HCT116 (cell line): Measurements from ENCODE around the gene LCN6. TPM values are rescaled to one million over a fixed set of nuclear protein-coding genes. Genes with fewer than 3 reads are reported as not detected.

Experiments used
- ATAC-seq: fragments of 200-7000 bp; cut with Tn5 transposase; 2 replicates; pipeline ENCODE4 v1.9.1; 2020; ENCODE audit warnings: mild to moderate bottlenecking, moderate library complexity
- BruUV-seq: library from RNA; stranded (reverse); fragments of 400-500 nt; replicated peaks from 2 replicates; lab custom pipeline; 2021; lab: Mats Ljungman, UMichigan
- CTCF ChIA-PET: fragments of 300-600 bp; sonication (Branson Sonifier 250); formaldehyde crosslinking; loops from one replicate; lab custom pipeline; 2021; ENCODE audit warnings: antibody characterized with exemption; lab: Charles Lee
- POLR2A ChIA-PET: fragments of 300-600, 350-600 bp; sonication (Branson Sonifier 250); formaldehyde crosslinking; loops from one replicate; lab custom pipeline; 2021; ENCODE audit warnings: antibody characterized with exemption; lab: Charles Lee
- RAD21 ChIA-PET, 2 experiments: fragments of 300-600 bp; sonication (Branson Sonifier 250); formaldehyde crosslinking; loops; one replicate each; lab custom pipeline; 2023; ENCODE audit warnings: low total read pairs in 2 of 2; ENCODE audit not compliant: uncharacterized antibody in 2 of 2, unreplicated experiment in 2 of 2, low non-redundant PET in 1 of 2; lab: Charles Lee
- DNase-seq: peaks from one replicate; pipeline ENCODE4 v3.0.0-alpha.2; 2010; ENCODE audit warnings: low read depth, low spot score
- H2AFZ ChIP-seq: fragments of 200-600 bp; shearing (Covaris generic), sonication (generic); 2 replicates; pipeline ENCODE4 v1.6.1; 2017; ENCODE audit warnings: low read depth, mixed run types, mixed read lengths, antibody characterized with exemption, low read length; ENCODE audit not compliant: poor library complexity, severe bottlenecking
- H3K27ac ChIP-seq: 2 replicates; pipeline ENCODE4 v1.5.1; 2012; ENCODE audit warnings: low read depth, low read length
- H3K27me3 ChIP-seq: fragments of 200-600 bp; sonication (generic); 2 replicates; pipeline ENCODE4 v1.6.1; 2016; ENCODE audit warnings: mixed run types, low read length, mixed read lengths; ENCODE audit not compliant: insufficient read depth
- H3K36me3 ChIP-seq, 2 experiments: fragments of 200-500 bp in 1 of 2; fragments of 200-600 bp in 1 of 2; sonication (Bioruptor generic) in 1 of 2; sonication (generic) in 1 of 2; 2 replicates each; pipeline versions ENCODE4 v1.5.1 to v1.6.1; 2014 to 2016; ENCODE audit warnings: low read length in 2 of 2, inconsistent platforms in 1 of 2, mixed read lengths in 1 of 2, mixed run types in 1 of 2; ENCODE audit not compliant: insufficient read depth in 2 of 2, control insufficient read depth in 1 of 2
- H3K4me1 ChIP-seq, 2 experiments: fragments of 200-600 bp in 1 of 2; sonication (generic) in 1 of 2; 2 replicates each; pipeline versions ENCODE4 v1.5.1 to v1.6.1; 2012 to 2017; ENCODE audit warnings: low read length in 2 of 2, inconsistent platforms in 1 of 2, mild to moderate bottlenecking in 1 of 2, mixed read lengths in 1 of 2, mixed run types in 1 of 2, moderate library complexity in 1 of 2; ENCODE audit not compliant: insufficient read depth in 2 of 2, control insufficient read depth in 1 of 2
- H3K4me2 ChIP-seq: fragments of 200-600 bp; sonication (generic); 2 replicates; pipeline ENCODE4 v1.6.1; 2017; ENCODE audit warnings: mixed run types, low read length, mixed read lengths
- H3K4me3 ChIP-seq, 2 experiments: fragments of 200-600 bp in 1 of 2; sonication (generic) in 1 of 2; replicated peaks in 1 of 2; 2 replicates each; pipeline ENCODE4 v1.5.1; 2011 to 2016; ENCODE audit warnings: low read length in 2 of 2, control low read depth in 1 of 2, low read depth in 1 of 2, mild to moderate bottlenecking in 1 of 2, mixed read lengths in 1 of 2, mixed run types in 1 of 2
- H3K79me2 ChIP-seq: fragments of 200-600 bp; sonication (generic); 2 replicates; pipeline ENCODE4 v1.6.1; 2017; ENCODE audit warnings: mild to moderate bottlenecking, mixed run types, low read length, moderate library complexity, mixed read lengths; ENCODE audit not compliant: insufficient read depth
- H3K9ac ChIP-seq: fragments of 200-600 bp; sonication (generic); 2 replicates; pipeline ENCODE4 v1.6.1; 2016; ENCODE audit warnings: low read length, mixed read lengths
- H3K9me2 ChIP-seq: fragments of 200-600 bp; sonication (generic), shearing (Covaris generic); 2 replicates; pipeline ENCODE4 v1.6.1; 2017; ENCODE audit warnings: mixed run types, mild to moderate bottlenecking, moderate library complexity; ENCODE audit not compliant: insufficient read depth
- H3K9me3 ChIP-seq, 2 experiments: fragments of 200-500 bp in 1 of 2; fragments of 200-600 bp in 1 of 2; sonication (Bioruptor generic) in 1 of 2; sonication (generic) in 1 of 2; 2 replicates each; pipeline ENCODE4 v1.6.1; 2014 to 2017; ENCODE audit warnings: low read length in 2 of 2, mixed read lengths in 2 of 2, inconsistent platforms in 1 of 2, low read depth in 1 of 2, mild to moderate bottlenecking in 1 of 2, mixed run types in 1 of 2, moderate library complexity in 1 of 2; ENCODE audit not compliant: control insufficient read depth in 1 of 2, insufficient read depth in 1 of 2
- H4K20me1 ChIP-seq: fragments of 200-600 bp; sonication (generic), shearing (Covaris generic); 2 replicates; pipeline ENCODE4 v1.6.1; 2017; ENCODE audit warnings: mixed run types, mild to moderate bottlenecking, moderate library complexity; ENCODE audit not compliant: insufficient read depth
- CEBPB ChIP-seq: IDR thresholded peaks from 2 replicates; pipeline ENCODE4 v1.6.1; 2012; ENCODE audit warnings: low read depth
- EGR1 ChIP-seq: IDR thresholded peaks from 2 replicates; pipeline ENCODE4 v1.6.1; 2012; ENCODE audit warnings: low read depth
- EZH2 ChIP-seq: fragments of 200-600 bp; sonication (generic); IDR thresholded peaks from 2 replicates; pipeline ENCODE4 v1.6.1; 2017; ENCODE audit warnings: antibody characterized with exemption, mixed run types
- EZH2phosphoT487 ChIP-seq: fragments of 200-600 bp; IDR thresholded peaks from 2 replicates; pipeline ENCODE4 v1.6.1; 2018; ENCODE audit warnings: antibody characterized with exemption, borderline replicate concordance
- FOSL1 ChIP-seq: IDR thresholded peaks from 2 replicates; pipeline ENCODE4 v1.6.1; 2012; ENCODE audit warnings: low read depth
- JUND ChIP-seq: IDR thresholded peaks from 2 replicates; pipeline ENCODE4 v1.6.1; 2012
- POLR2A ChIP-seq: IDR thresholded peaks from 2 replicates; pipeline ENCODE4 v1.7.0; 2011; ENCODE audit warnings: borderline replicate concordance; ENCODE audit not compliant: insufficient read depth, insufficient read length; ENCODE audit errors: extremely low read depth
- RAD21 ChIP-seq: IDR thresholded peaks from 2 replicates; pipeline ENCODE4 v1.6.1; 2012; ENCODE audit warnings: low read depth, mild to moderate bottlenecking
- SP1 ChIP-seq: IDR thresholded peaks from 2 replicates; pipeline ENCODE4 v1.6.1; 2012; ENCODE audit warnings: low read depth
- SRF ChIP-seq: IDR thresholded peaks from 2 replicates; pipeline ENCODE4 v1.6.1; 2012; ENCODE audit warnings: low read depth
- ZNF274 ChIP-seq: fragments of 200-500 bp; sonication (Bioruptor generic); IDR thresholded peaks from 2 replicates; pipeline ENCODE4 v1.6.1; 2014; ENCODE audit warnings: mild to moderate bottlenecking, low read depth, low read length, inconsistent platforms
- intact Hi-C: fragments of 100-400 bp; cut with micrococcal nuclease; formaldehyde crosslinking; loops from 2 replicates; pipeline ENCODE4 v1.10.0; 2022
- total RNA-seq: library from RNA; stranded (reverse); gene quantifications from one replicate; pipeline ENCODE4 v1.2.1, GENCODE V29; 2021; ENCODE audit not compliant: unreplicated experiment
- TF ChIP-seq, protein P1 (sequence below), 3 experiments: fragments of 200-600 bp in 1 of 3; sonication (generic) in 1 of 3; IDR thresholded peaks in 2 of 3; conservative IDR thresholded peaks in 1 of 3; 2 replicates each; pipeline ENCODE4 v1.5.1; 2012 to 2017; ENCODE audit warnings: low read depth in 2 of 3, low read length in 2 of 3, antibody characterized with exemption in 1 of 3, borderline replicate concordance in 1 of 3, control low read depth in 1 of 3, mild to moderate bottlenecking in 1 of 3, mixed read lengths in 1 of 3, mixed run types in 1 of 3, moderate library complexity in 1 of 3; ENCODE audit not compliant: insufficient read depth in 1 of 3

The LCN6 gene
- total RNA-seq, 1 experiment from 2014 or later: not detected

DNA sequence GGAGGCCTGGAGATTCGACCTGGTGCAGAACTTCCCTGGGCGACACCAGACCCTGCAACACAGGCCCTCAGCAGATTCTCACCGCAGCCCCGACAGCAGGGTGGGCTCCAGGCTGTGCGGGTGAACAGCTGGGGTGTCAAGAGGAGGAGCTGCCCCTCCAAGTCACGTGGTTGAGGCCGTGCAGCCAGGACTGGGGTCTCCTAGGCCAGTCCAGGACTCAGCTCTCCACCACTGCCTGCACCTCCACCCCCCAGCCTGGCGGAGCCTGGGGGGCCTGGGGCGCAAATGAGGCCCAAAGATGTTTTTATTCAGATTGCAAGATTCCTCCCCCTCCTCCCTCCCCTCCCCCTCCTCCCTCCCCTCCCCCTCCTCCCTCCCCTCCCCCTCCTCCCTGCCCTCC lies 51.8 kb downstream of the LCN6 start:
- Histone ChIP-seq H3K9ac (no peak overlapping the region), H3K9me2 (no peaks in the 10 kb centered on the region), H3K79me2 (no peaks in the 10 kb centered on the region), H3K4me3 (no peak overlapping the region), H3K27me3 (no peaks in the 10 kb centered on the region), H3K9me3 (no peaks in the 10 kb centered on the region), H3K27ac (no peak overlapping the region; the same call in 1 of the 2 replicates), H3K4me2 (peak overlapping the region; percentile 98; the same call in 1 of the 2 replicates), H4K20me1 (no peaks in the 10 kb centered on the region), H2AFZ (no peak overlapping the region), H3K4me1 (peaks cover 38 to 76% of the 10 kb centered on the region in 2 experiments)
- no TSS peak for BruUV-seq
- POLR2A ChIA-PET: no interaction called here
- DNase-seq: no peak
- RAD21 ChIA-PET: no interaction called here
- intact Hi-C loops: no loop called here
- no peak for ATAC-seq
- CTCF ChIA-PET: no interaction called here
- TF ChIP-seq RAD21 (no peak), POLR2A (no peak), FOSL1 (no peak), JUND (no peak), CEBPB (no peak), EZH2phosphoT487 (no peak), EZH2 (no peak), SP1 (no peak), SRF (no peak)
- TF ChIP-seq, protein P1, sequence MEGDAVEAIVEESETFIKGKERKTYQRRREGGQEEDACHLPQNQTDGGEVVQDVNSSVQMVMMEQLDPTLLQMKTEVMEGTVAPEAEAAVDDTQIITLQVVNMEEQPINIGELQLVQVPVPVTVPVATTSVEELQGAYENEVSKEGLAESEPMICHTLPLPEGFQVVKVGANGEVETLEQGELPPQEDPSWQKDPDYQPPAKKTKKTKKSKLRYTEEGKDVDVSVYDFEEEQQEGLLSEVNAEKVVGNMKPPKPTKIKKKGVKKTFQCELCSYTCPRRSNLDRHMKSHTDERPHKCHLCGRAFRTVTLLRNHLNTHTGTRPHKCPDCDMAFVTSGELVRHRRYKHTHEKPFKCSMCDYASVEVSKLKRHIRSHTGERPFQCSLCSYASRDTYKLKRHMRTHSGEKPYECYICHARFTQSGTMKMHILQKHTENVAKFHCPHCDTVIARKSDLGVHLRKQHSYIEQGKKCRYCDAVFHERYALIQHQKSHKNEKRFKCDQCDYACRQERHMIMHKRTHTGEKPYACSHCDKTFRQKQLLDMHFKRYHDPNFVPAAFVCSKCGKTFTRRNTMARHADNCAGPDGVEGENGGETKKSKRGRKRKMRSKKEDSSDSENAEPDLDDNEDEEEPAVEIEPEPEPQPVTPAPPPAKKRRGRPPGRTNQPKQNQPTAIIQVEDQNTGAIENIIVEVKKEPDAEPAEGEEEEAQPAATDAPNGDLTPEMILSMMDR (IDR thresholded peaks at IDR 0.05 in 2 of 3, conservative IDR thresholded peaks at IDR 0.05 in 1 of 3; ENCODE audit: borderline replicate concordance in 1 of 3, insufficient read depth in 1 of 3, low read depth in 2 of 3, low read length in 2 of 3): no peak
- TF ChIP-seq, all 23 proteins: peak for 0
- H3K36me3 ChIP-seq: no peaks in the 10 kb centered on the region

DNA sequence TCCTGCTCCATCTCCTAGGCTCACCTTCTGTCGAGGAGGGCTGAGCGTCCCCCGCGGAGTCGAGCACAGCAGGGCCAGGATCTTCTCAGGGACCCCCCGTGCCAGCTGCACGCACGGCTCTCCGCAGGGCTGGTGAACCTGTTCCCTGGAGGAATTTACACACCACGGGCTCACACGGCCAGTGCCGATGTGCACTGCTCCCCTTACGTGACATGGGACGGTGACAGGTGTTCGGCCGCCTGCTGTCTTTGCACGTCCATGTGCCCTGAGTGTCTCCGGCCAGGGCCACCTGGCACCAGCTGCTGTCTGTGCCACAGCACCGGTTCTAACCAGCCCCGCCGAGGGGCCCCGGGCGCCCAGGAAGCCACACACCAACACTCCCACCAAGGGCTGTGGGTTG lies 52.4 kb downstream of the LCN6 start:
- intact Hi-C loops: loop anchor here (1.0 to 2.0 kb wide), 3 partner anchors 33 to 211 kb away; no protein-coding TSS in a partner anchor
- Histone ChIP-seq H3K9me3 (no peaks in the 10 kb centered on the region), H3K27ac (peak overlapping the region; percentile 35; the same call in 1 of the 2 replicates), H4K20me1 (no peaks in the 10 kb centered on the region), H3K27me3 (no peaks in the 10 kb centered on the region), H3K79me2 (no peaks in the 10 kb centered on the region), H3K9ac (no peak overlapping the region), H3K4me1 (peaks cover 42 to 76% of the 10 kb centered on the region in 2 experiments), H2AFZ (no peak overlapping the region), H3K4me2 (peak overlapping the region; percentile 98), H3K36me3 (no peaks in the 10 kb centered on the region), H3K4me3 (no peak overlapping the region), H3K9me2 (no peaks in the 10 kb centered on the region)
- DNase-seq (no peak), ATAC-seq (no peak)
- BruUV-seq: no TSS peak
- CTCF ChIA-PET: interaction anchor here (1.1 to 1.2 kb wide), 2 partner anchors 61 to 212 kb away, joined by 3 read pairs; no protein-coding TSS in a partner anchor
- POLR2A ChIA-PET: no interaction called here
- RAD21 ChIA-PET: no interaction called here
- TF ChIP-seq EGR1: no peak
- no peak for TF ChIP-seq ZNF274
- TF ChIP-seq RAD21: no peak
- TF ChIP-seq, protein P1 (IDR thresholded peaks at IDR 0.05 in 2 of 3, conservative IDR thresholded peaks at IDR 0.05 in 1 of 3; ENCODE audit: borderline replicate concordance in 1 of 3, insufficient read depth in 1 of 3, low read depth in 2 of 3, low read length in 2 of 3): no peak
- TF ChIP-seq JUND: no peak
- TF ChIP-seq SRF: no peak
